Spleen (tissue), 7 donors: ENCODE results near the gene CDC25A.

Experiments used
- POLR2A ChIP-seq, 3 donors: fragments of 450-650 bp; IDR thresholded peaks; one replicate each; pipeline ENCODE4 v1.5.1; 2017; ENCODE audit warnings: antibody characterized with exemption in 3 of 3, mild to moderate bottlenecking in 1 of 3
- POLR2AphosphoS5 ChIP-seq, 3 donors: sonication (generic); formaldehyde crosslinking; IDR thresholded peaks; one replicate each; pipeline ENCODE4 v1.5.1; 2017; ENCODE audit warnings: antibody characterized with exemption in 3 of 3
- TF ChIP-seq, protein P1 (sequence below), 11 experiments: fragments of 200-600 bp in 7 of 11; fragments of 450-650 bp in 4 of 11; sonication (generic) in 4 of 11; IDR thresholded peaks in 8 of 11; conservative IDR thresholded peaks in 3 of 11; 1 replicate in 7 of 11; 2 replicates in 4 of 11; pipeline versions ENCODE4 v1.4.0 to v1.8.0; 2016 to 2021; ENCODE audit warnings: antibody characterized with exemption in 11 of 11, inconsistent platforms in 4 of 11, mild to moderate bottlenecking in 1 of 11
- donor health status: DM: no; HTN: no; CAD: no; lungs with moderate emphysema.
- donor health status: DM: no; HTN: no; CAD: no.
- donor health status: DM: no; HTN: no; CAD: no.

DNA sequence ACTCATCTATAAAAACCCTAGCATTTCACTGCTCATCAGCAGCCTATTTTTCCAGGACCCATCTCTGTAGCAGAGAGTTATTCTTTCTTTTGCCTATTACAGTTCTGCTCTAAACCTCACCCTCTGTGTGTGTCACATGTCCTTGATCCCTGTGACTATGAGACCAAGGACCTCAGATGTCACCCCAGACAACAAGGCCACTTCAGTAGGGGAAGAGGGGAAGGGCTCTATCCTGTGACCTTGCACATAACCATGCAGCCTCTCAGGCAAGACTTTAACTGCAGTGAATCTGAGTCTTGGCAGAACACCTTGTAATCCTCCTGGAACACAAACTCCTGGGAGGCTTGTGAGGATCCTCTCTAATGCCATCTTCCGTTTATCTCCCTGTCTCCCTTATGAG is 48.3 kb upstream of the CDC25A start:
- TF ChIP-seq, protein P1, sequence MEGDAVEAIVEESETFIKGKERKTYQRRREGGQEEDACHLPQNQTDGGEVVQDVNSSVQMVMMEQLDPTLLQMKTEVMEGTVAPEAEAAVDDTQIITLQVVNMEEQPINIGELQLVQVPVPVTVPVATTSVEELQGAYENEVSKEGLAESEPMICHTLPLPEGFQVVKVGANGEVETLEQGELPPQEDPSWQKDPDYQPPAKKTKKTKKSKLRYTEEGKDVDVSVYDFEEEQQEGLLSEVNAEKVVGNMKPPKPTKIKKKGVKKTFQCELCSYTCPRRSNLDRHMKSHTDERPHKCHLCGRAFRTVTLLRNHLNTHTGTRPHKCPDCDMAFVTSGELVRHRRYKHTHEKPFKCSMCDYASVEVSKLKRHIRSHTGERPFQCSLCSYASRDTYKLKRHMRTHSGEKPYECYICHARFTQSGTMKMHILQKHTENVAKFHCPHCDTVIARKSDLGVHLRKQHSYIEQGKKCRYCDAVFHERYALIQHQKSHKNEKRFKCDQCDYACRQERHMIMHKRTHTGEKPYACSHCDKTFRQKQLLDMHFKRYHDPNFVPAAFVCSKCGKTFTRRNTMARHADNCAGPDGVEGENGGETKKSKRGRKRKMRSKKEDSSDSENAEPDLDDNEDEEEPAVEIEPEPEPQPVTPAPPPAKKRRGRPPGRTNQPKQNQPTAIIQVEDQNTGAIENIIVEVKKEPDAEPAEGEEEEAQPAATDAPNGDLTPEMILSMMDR (IDR thresholded peaks at IDR 0.05 in 8 of 11, conservative IDR thresholded peaks at IDR 0.05 in 3 of 11), result no peak
- TF ChIP-seq POLR2A (IDR thresholded peaks at IDR 0.05), result no peak
- TF ChIP-seq POLR2AphosphoS5 (IDR thresholded peaks at IDR 0.05), result peak in 1 of 3 donors; percentile 17
